Upper lobe of left lung (tissue), 6 donors: ENCODE results near the gene FAM53A. TPM values are rescaled to one million over a fixed set of nuclear protein-coding genes. Genes with fewer than 3 reads are reported as not detected.

ENCODE experiments used
- ATAC-seq, 2 donors: fragments of 200-7000 bp; cut with Tn5 transposase; one replicate each; pipeline ENCODE4 v1.9.1; 2022; ENCODE audit warnings: mild to moderate bottlenecking in 2 of 2, moderate library complexity in 2 of 2; ENCODE audit not compliant: low FRiP score in 2 of 2
- DNase-seq, 2 donors: peaks; one replicate each; pipeline ENCODE4 v3.0.0-alpha.2; 2019 to 2020
- H3K27ac ChIP-seq, 4 donors: fragments of 200-600 bp; sonication (generic); one replicate each; pipeline ENCODE4 v1.5.1; 2016 to 2019
- H3K27me3 ChIP-seq, 4 donors: fragments of 200-600 bp; sonication (generic); one replicate each; pipeline ENCODE4 v1.5.1; 2017 to 2019
- H3K36me3 ChIP-seq, 4 donors: fragments of 200-600 bp; sonication (generic); one replicate each; pipeline ENCODE4 v1.5.1; 2016 to 2019
- H3K4me1 ChIP-seq, 4 donors: fragments of 200-600 bp; sonication (generic); one replicate each; pipeline ENCODE4 v1.5.1; 2018 to 2019
- H3K4me3 ChIP-seq, 4 donors: fragments of 200-600 bp; sonication (generic); one replicate each; pipeline ENCODE4 v1.5.1; 2017 to 2019; ENCODE audit warnings: mild to moderate bottlenecking in 2 of 4, moderate library complexity in 1 of 4
- H3K9me3 ChIP-seq, 4 donors: fragments of 200-600 bp; sonication (generic); one replicate each; pipeline ENCODE4 v1.5.1; 2018 to 2019
- EP300 ChIP-seq, 4 donors: sonication (generic); formaldehyde crosslinking; IDR thresholded peaks; one replicate each; pipeline ENCODE4 v1.5.1; 2017; ENCODE audit warnings: antibody characterized with exemption in 4 of 4, control low read depth in 2 of 4
- POLR2A ChIP-seq, 4 donors: fragments of 450-650 bp; IDR thresholded peaks; one replicate each; pipeline ENCODE4 v1.5.1; 2016 to 2017; ENCODE audit warnings: antibody characterized with exemption in 4 of 4, mild to moderate bottlenecking in 2 of 4
- POLR2AphosphoS5 ChIP-seq, 2 donors: sonication (generic); formaldehyde crosslinking; IDR thresholded peaks; one replicate each; pipeline ENCODE4 v1.5.1; 2017; ENCODE audit warnings: antibody characterized with exemption in 2 of 2
- WGBS, 2 donors: methylation state at CpG; one replicate each; pipeline ENCODE4 v1.1.5; 2017 to 2018; 5-methylcytosine and 5-hydroxymethylcytosine counted together
- total RNA-seq, 6 donors: library from RNA; depleted of rRNA in 4 of 6; stranded (reverse); fragments of >200 nt in 4 of 6; gene quantifications; one replicate each; pipeline versions ENCODE4 v1.1.0 to v1.2.1, GENCODE V29; 2016 to 2021
- TF ChIP-seq, protein P1 (sequence below), 6 experiments: fragments of 450-650 bp in 4 of 6; fragments of 200-600 bp in 2 of 6; sonication (generic) in 2 of 6; IDR thresholded peaks; one replicate each; pipeline ENCODE4 v1.5.1; 2016 to 2019; ENCODE audit warnings: antibody characterized with exemption in 6 of 6
- donor health status: DM: no; HTN: no; CAD: no; lungs with moderate emphysema.
- donor health status: DM: no; HTN: yes; CAD: no; lungs with severe emphysema.

The FAM53A gene
- total RNA-seq, 6 donors from 2014 or later, result 0.59 to 17.8 (median 2.5) TPM

DNA sequence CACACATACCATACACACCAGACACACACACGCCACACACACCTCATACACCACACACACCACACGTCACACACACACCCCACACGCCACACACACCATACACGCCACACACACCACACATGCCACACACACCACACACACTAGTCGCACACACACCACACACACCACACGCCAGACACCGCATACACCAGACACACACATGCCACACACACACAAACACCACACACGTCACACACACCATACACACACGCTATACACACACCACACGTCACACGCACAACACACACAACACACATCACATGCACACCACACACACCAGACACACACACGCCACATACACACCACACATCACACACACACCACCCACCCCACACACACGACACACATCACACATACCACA lies 32.0 kb downstream of the FAM53A start:
- peak in 1 of 2 donors; percentile 17 for DNase-seq
- H3K9me3 ChIP-seq, result no peaks in the 10 kb centered on the region
- no peak for TF ChIP-seq POLR2AphosphoS5 (IDR thresholded peaks at IDR 0.05)
- no peak for TF ChIP-seq EP300 (IDR thresholded peaks at IDR 0.05)
- TF ChIP-seq POLR2A (IDR thresholded peaks at IDR 0.05), result no peak
- TF ChIP-seq, protein P1, sequence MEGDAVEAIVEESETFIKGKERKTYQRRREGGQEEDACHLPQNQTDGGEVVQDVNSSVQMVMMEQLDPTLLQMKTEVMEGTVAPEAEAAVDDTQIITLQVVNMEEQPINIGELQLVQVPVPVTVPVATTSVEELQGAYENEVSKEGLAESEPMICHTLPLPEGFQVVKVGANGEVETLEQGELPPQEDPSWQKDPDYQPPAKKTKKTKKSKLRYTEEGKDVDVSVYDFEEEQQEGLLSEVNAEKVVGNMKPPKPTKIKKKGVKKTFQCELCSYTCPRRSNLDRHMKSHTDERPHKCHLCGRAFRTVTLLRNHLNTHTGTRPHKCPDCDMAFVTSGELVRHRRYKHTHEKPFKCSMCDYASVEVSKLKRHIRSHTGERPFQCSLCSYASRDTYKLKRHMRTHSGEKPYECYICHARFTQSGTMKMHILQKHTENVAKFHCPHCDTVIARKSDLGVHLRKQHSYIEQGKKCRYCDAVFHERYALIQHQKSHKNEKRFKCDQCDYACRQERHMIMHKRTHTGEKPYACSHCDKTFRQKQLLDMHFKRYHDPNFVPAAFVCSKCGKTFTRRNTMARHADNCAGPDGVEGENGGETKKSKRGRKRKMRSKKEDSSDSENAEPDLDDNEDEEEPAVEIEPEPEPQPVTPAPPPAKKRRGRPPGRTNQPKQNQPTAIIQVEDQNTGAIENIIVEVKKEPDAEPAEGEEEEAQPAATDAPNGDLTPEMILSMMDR (IDR thresholded peaks at IDR 0.05), result no peak
- 96 to 97% methylated on average over 13 of the region's 13 CpGs for WGBS, 2 donors
- no peaks in the 10 kb centered on the region for H3K36me3 ChIP-seq
- no peak overlapping the region for H3K4me3 ChIP-seq
- no peak for ATAC-seq
- no peak overlapping the region for H3K27ac ChIP-seq
- H3K27me3 ChIP-seq, result no peaks in the 10 kb centered on the region
- no peaks in the 10 kb centered on the region for H3K4me1 ChIP-seq

DNA sequence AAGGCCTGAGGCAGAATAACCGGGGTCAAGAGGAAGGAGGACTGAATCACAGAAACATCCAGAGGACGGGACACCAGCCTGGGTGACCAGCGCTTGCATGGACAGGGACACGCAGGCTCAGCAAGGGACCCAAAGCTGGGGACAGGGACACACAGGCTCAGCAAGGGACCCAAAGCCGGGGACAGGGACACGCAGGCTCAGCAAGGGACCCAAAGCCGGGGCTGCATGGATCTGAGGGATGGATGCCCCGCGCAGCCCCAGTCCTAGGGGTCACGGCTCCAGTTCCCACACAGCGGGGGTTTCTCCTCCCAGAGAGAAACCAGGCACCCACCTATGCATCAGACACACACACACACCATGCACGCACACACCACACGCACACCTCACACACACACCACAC lies 32.5 kb downstream of the FAM53A start:
- TF ChIP-seq, protein P1 (IDR thresholded peaks at IDR 0.05), result no peak
- no peak for TF ChIP-seq EP300 (IDR thresholded peaks at IDR 0.05)
- Histone ChIP-seq H3K36me3 (no peaks in the 10 kb centered on the region), H3K9me3 (no peaks in the 10 kb centered on the region), H3K27ac (no peak overlapping the region), H3K27me3 (no peaks in the 10 kb centered on the region), H3K4me3 (no peak overlapping the region), H3K4me1 (no peaks in the 10 kb centered on the region)
- 96 to 98% methylated on average over 12 to 13 of the region's 13 CpGs for WGBS, 2 donors
- ATAC-seq (no peak), DNase-seq (peak in 1 of 2 donors; percentile 58)

DNA sequence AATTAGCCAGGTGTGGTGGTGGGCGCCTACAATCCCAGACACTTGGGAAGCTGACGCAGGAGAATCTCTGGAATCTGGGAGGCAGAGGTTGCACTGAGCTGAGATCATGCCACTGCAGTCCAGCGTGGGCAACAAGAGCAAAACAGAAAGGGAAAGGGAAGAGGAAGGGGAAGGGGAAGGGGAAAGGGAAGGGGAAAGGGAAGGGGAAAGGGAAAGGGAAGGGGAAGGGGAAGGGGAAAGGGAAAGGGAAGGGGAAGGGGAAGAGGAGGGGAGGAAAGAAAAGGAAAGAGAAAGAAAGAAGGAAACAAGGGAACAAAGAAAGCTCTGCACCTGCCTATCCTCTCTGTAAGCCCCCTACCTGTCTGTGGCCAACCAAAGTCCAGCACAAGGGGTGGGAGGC lies 35.2 kb downstream of the FAM53A start:
- Histone ChIP-seq H3K9me3 (no peaks in the 10 kb centered on the region), H3K27me3 (no peaks in the 10 kb centered on the region), H3K4me1 (no peaks in the 10 kb centered on the region), H3K27ac (no peak overlapping the region), H3K36me3 (no peaks in the 10 kb centered on the region), H3K4me3 (no peak overlapping the region)
- DNase-seq (no peak), ATAC-seq (no peak)
- TF ChIP-seq POLR2AphosphoS5 (IDR thresholded peaks at IDR 0.05) (no peak), EP300 (IDR thresholded peaks at IDR 0.05) (no peak)
- 79 to 80% methylated on average over 3 of the region's 3 CpGs for WGBS, 2 donors

DNA sequence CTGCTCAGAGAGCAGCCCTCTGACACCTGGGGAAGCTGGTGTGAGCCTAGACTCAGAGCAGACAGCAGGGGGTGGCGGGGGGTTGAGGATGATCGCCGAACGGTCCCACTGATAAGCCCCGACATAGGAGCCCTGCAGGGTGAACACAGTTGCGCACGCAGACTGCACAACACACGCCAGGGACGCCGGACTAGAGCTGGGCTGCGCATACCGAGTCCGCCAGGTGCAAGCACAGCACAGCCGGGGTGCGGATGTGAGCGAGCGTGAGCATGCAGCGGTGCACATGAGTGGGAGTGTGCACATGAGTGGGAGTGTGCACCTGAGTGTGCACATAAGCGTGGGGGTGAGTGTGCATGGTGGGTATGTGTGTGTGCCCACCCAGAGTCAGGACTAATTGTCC lies 36.7 kb downstream of the FAM53A start:
- H3K36me3 ChIP-seq, result no peaks in the 10 kb centered on the region
- no peaks in the 10 kb centered on the region for H3K4me1 ChIP-seq
- ATAC-seq (peak in 1 of 2 donors; percentile 23), DNase-seq (peak in 1 of 2 donors; percentile 62)
- TF ChIP-seq POLR2A (IDR thresholded peaks at IDR 0.05) (no peak), POLR2AphosphoS5 (IDR thresholded peaks at IDR 0.05) (no peak), EP300 (IDR thresholded peaks at IDR 0.05) (no peak)
- TF ChIP-seq, protein P1 (IDR thresholded peaks at IDR 0.05), result no peak
- WGBS, 2 donors, result 89 to 92% methylated on average over 19 of the region's 19 CpGs
- no peak overlapping the region for H3K27ac ChIP-seq
- no peaks in the 10 kb centered on the region for H3K9me3 ChIP-seq
- H3K27me3 ChIP-seq, result no peaks in the 10 kb centered on the region
- H3K4me3 ChIP-seq, result no peak overlapping the region

DNA sequence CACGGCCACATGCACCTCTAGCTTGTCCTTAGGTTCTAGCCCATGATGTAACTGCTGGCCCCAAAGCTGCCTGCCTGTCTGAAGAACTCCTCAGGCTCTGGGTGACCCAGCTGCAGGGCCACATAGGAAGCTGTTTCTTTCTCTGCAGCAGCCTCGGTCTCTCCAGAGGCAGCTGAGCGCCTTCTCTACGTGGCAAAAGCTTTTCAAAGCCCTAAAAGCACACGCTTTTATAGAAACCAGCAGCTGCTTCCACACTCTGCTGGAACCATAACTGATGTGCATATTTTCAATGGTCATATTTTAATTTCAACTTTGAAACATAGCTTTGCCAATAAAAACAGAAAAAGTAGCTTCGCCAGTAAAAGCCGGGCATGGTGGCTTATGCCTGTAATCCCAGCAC lies 37.4 kb downstream of the FAM53A start:
- no peak for TF ChIP-seq EP300 (IDR thresholded peaks at IDR 0.05)
- TF ChIP-seq, protein P1 (IDR thresholded peaks at IDR 0.05), result no peak
- TF ChIP-seq POLR2AphosphoS5 (IDR thresholded peaks at IDR 0.05), result no peak
- TF ChIP-seq POLR2A (IDR thresholded peaks at IDR 0.05), result no peak
- DNase-seq (no peak), ATAC-seq (no peak)
- no peaks in the 10 kb centered on the region for H3K9me3 ChIP-seq
- H3K36me3 ChIP-seq, result no peaks in the 10 kb centered on the region
- H3K4me1 ChIP-seq, result no peaks in the 10 kb centered on the region
- WGBS, 2 donors, result 83% methylated on average over 7 of the region's 7 CpGs
- no peak overlapping the region for H3K27ac ChIP-seq
- H3K27me3 ChIP-seq, result no peaks in the 10 kb centered on the region
- H3K4me3 ChIP-seq, result no peak overlapping the region
